Epithelial cell of proximal tubule (primary cell): ENCODE data around the gene CCDC124. TPM values are rescaled to one million over a fixed set of nuclear protein-coding genes. Genes with fewer than 3 reads are reported as not detected.
A peak's percentile ranks its signal among the peaks of the same experiment; 100 is the strongest.

Source experiments
- DNase-seq: peaks from one replicate; pipeline ENCODE4 v3.0.0-alpha.2; 2011; ENCODE audit warnings: low read depth
- H3K4me3 ChIP-seq: 2 replicates; pipeline ENCODE4 v1.5.1; 2011; ENCODE audit warnings: low read depth, mild to moderate bottlenecking, low read length
- total RNA-seq: library from RNA; depleted of rRNA; stranded (reverse); fragments of >200 nt; gene quantifications from 2 replicates; pipeline ENCODE4 v1.2.3, GENCODE V29; 2015
- TF ChIP-seq, protein P1 (sequence below): conservative IDR thresholded peaks from 2 replicates; pipeline ENCODE4 v1.5.1; 2012; ENCODE audit warnings: low read depth, mild to moderate bottlenecking, low read length

The CCDC124 gene
- total RNA-seq, 1 donor from 2014 or later, result 68.4 TPM

DNA sequence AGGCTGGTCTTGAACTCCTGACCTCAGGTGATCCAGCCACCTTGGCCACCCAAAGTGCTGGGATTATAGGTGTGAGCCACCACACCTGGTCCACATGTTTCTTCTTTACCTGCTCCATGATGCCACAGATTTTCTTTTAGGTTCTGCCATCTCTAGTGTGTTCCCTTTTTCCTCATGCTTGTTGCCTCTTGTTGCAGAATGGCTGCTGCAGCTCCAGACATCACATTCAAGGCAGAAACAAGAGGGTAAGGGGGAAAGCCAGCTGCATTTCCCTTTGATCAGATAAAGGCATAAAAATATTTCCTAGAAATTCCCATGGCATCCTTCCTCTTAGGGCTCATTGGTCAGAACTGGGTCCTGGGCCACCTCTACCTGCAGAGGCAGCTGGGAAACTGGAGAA, 12.3 kb upstream of the CCDC124 start:
- H3K4me3 ChIP-seq, result no peak overlapping the region
- DNase-seq, result no peak
- TF ChIP-seq, protein P1, sequence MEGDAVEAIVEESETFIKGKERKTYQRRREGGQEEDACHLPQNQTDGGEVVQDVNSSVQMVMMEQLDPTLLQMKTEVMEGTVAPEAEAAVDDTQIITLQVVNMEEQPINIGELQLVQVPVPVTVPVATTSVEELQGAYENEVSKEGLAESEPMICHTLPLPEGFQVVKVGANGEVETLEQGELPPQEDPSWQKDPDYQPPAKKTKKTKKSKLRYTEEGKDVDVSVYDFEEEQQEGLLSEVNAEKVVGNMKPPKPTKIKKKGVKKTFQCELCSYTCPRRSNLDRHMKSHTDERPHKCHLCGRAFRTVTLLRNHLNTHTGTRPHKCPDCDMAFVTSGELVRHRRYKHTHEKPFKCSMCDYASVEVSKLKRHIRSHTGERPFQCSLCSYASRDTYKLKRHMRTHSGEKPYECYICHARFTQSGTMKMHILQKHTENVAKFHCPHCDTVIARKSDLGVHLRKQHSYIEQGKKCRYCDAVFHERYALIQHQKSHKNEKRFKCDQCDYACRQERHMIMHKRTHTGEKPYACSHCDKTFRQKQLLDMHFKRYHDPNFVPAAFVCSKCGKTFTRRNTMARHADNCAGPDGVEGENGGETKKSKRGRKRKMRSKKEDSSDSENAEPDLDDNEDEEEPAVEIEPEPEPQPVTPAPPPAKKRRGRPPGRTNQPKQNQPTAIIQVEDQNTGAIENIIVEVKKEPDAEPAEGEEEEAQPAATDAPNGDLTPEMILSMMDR, result no peak

DNA sequence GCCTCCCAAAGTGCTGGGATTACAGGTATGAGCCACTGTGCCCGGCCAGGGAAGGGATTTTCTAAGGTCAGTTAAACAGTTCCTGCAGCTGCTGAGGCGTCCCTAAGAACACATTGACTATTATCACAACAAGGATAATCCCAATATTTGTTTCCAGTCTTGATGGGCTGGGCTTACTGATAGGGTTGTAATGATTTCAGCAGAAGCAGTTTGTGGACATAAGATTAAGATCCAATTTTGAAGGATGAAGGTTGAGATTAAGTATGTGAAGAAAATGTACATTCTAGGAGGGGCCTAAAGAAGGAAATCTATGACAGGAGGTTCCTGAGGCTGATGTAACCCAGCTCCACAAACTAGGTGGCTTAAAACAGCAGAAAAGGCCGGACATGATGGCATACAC, 10.7 kb upstream of the CCDC124 start:
- no peak overlapping the region for H3K4me3 ChIP-seq
- TF ChIP-seq, protein P1, result no peak
- DNase-seq, result no peak

DNA sequence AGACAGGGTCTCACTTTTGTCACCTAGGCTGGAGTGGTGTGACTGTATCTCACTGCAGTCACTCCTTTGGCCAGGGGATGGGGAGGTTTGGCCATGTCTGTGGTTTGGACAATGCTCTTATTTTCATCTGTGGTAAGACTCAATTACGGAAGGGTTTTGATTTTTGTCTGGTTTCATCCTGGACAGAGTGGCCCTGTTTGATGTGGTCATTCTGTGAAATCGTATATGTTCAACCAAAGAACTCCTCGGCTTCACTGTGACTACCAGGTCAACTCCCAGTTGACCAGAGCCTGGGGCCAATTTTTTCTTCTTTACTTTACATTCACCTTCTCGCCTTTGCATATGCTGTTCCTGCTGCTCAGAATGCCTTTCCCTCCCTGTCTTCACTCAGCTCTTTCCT, 6.8 kb upstream of the CCDC124 start:
- DNase-seq, result no peak
- no peak overlapping the region for H3K4me3 ChIP-seq
- TF ChIP-seq, protein P1, result no peak

- H3K4me3 ChIP-seq, result no peak overlapping the region
- DNase-seq, result no peak
- TF ChIP-seq, protein P1, result no peak
Observed at GRCh38 chr19:17929056-17929455, 3.8 kb upstream of the CCDC124 start.

DNA sequence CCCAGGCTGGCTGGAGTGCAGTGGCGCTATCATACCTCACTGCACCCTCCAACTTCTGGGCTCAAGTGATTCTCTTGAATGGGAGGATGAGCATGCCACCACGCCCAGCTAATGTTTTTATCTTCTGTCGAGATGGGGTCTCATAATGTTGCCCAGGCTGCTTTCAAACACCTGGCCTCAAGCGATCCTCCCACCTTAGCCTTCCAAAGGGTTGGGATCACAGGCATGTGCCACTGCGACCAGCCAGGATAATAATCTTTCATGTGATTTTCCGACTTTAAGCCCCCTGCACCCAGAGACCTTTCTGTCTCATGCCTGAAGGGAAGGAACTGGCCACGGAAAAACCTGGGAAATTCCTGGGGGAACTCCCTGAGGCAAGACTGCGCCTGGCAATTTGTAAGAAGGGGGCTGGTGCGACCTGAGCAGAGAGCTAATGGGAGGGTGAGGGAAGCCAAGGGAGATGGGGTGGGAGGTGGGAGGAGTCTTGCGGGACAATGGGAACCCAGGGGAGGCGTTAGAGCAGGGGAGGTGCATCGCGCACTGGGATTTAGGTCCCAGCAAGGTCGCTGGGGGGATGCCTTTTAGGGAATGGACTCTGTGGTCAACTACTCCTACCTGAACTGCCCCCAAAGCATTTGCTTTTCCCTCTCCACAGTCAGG, 1.2 kb upstream of the CCDC124 start:
- no peak for DNase-seq
- TF ChIP-seq, protein P1, result no peak
- H3K4me3 ChIP-seq, result peak overlapping the region; percentile 89

- TF ChIP-seq, protein P1, result no peak
- peak overlapping the region; percentile 89 for H3K4me3 ChIP-seq
- peak; percentile 41 for DNase-seq
Observed at GRCh38 chr19:17933414-17934129, 757 bp downstream of the CCDC124 start.
